GM10847 (cell line): Measurements from ENCODE around the gene EPB41L2.

Experiments used
- POLR2A ChIP-seq: IDR thresholded peaks from 2 replicates; pipeline ENCODE4 v1.6.1; 2011; ENCODE audit not compliant: insufficient read length; ENCODE audit errors: extremely low read depth

The EPB41L2 gene

GRCh38 chr6:131048459-131048858, 14.6 kb downstream of the EPB41L2 start:
- TF ChIP-seq POLR2A, result no peak

GRCh38 chr6:131045139-131045538, 17.9 kb downstream of the EPB41L2 start:
- no peak for TF ChIP-seq POLR2A

- no peak for TF ChIP-seq POLR2A
These were observed 19.1 kb downstream of the EPB41L2 start for GRCh38 chr6:131043902-131044447.

GRCh38 chr6:131042664-131043063, 20.4 kb downstream of the EPB41L2 start:
- TF ChIP-seq POLR2A, result no peak

DNA sequence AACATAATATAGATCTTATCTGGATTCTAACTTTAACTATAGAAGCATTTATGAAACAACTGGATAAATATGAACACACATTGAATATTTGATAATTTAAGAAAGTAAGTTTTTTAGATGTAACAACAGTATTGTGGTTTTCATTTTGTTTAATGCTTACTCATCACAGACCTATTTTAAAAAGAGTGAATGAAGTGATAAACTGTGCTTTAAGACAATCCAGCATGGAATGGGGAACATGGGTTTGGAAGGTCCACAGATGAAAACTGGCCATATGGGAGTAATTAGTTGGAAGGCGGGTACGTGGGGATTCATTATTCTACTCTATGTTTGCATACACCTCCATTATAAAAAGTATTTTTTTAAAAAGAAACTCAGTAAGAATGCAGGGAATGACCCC, 21.2 kb downstream of the EPB41L2 start:
- TF ChIP-seq POLR2A, result no peak

DNA sequence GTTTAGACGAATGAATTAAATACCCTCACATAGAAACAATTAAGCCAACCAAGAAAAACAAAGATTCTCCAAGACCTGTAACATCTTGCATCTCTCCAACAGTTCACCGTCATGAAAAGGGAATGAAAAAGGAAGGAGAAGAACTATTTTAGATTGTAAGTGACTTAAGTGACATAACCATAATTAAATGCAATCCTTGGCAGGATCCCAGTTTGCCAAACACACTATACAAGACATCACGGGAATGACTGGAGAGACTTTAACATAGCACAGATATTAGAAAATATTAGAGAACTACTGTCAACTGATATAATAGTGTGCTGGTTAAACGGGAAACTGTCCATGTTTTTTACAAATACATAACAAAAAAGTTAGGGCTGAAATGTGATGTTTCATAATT, 22.2 kb downstream of the EPB41L2 start:
- no peak for TF ChIP-seq POLR2A

DNA sequence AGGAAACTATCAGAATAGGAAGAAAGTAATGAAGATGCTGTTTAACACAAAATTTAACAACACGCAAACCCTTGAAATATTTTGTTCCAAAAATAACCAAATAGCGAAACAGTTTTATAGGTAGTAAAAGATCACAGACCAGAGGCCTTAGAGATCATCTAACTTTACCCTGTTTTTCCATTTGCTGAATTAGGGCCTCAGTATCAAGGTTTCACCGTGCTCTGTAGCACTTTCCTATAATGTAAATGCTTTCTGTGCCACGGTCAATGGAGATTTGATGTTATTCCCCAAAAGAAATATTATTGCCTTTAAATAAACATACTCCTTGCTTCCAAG, 23.7 kb downstream of the EPB41L2 start:
- no peak for TF ChIP-seq POLR2A

GRCh38 chr6:131038597-131039344, 24.3 kb downstream of the EPB41L2 start:
- TF ChIP-seq POLR2A, result no peak

DNA sequence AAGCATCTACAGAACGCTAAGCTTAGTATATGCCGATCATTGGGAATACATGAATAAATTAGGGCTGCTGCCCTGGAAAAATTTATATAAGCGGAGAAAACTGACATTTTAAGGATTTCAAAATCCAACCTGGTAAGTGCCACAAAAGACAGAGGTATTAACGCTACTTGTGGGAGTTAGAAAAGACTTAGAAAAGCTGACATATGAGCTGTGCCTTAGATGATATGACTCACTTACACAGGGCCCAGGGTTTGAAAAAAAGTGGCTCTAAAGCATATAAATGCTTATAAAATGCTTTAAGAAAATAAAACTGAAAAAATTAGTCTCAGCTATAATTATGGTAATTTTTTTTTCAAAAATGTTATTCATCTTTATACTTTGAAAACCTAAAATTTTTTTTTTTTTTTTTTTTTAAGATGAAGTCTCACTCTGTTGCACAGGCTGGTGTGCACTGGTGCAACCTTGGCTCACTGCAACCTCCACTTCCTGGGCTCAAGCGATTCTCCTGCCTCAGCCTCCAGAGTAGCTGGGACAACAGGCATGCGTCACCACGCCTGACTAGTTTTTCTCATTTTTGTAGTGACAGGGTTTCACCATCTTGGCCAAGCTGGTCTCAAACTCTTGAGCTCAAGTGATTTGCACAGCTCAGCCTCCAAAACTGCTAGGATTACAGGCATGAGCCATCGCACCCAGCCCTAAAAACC, 25.7 kb downstream of the EPB41L2 start:
- TF ChIP-seq POLR2A, result no peak

DNA sequence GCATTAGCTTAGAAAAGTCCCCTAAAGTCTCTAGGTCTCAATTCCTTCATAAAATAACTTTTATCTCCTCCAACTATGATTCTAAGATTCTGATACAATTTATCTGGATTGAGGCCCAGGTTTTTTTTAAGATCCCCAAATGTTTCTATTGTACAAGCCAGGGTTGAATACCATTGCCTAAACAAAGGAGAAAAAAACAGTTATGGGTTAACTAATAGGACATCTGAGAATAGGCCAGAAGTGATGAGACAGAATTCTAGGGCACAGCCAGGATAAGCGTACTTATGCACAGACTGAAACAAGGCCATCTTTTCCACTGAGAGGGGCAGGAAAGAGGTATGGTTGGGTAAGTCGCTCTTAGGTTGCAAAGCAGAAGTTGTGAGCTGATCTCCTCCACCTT, 26.4 kb downstream of the EPB41L2 start:
- no peak for TF ChIP-seq POLR2A

DNA sequence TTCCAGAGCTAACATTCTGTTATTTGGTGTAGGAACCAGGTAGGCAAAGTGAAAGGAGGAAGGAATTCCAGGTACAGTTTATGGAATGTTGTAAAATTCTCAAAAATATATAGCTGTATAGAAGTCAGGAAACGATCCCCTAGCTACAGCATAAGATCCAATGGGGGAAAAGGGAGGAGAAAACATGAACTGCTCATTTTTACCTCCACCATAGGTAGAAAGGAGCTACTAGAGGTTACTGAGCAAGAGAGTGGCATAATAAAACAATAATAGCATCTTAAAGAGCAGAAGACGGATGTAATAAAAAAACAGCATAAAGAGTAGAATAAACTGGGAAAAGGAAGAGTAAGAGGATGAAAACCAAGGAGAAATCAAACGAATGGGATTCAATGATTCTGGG, 26.9 kb downstream of the EPB41L2 start:
- no peak for TF ChIP-seq POLR2A

DNA sequence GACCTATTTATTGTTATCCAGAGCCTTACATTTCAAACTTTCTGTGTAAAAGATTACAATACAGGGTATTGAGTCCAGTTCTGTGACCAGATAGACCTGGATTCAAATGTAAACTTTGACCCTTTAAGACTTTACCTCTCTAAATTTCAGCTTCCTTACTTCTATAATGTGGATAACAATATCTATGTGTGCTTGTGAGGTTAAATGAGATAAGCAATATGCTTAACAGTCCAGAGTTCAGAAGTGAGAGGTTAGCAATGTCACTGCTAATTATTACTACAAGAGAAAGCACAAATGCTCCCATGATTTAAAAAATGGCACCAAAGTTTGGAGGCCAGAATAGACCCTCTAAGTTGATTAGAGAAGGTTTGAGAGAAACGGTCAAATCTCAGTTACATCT, 27.5 kb downstream of the EPB41L2 start:
- no peak for TF ChIP-seq POLR2A

DNA sequence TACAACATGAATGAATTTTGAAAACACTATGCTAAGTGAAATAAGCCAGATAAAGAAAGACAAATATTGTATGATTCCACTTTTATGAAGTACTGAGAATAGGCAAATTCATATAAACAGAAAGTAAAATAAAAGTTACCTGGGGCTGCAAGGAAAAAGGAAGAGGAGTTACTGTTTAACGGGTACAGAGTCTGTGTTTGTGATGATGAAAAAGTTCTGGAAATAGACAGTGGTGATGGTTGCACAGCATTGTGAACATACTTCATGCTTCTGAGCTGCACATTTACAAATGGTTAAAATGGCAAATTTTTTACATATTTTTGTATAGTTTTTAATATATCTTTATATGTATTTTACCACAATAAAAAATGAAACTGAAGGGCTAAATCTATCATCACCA, 29.4 kb downstream of the EPB41L2 start:
- TF ChIP-seq POLR2A, result no peak

GRCh38 chr6:131029626-131030297, 33.3 kb downstream of the EPB41L2 start:
- no peak for TF ChIP-seq POLR2A

- no peak for TF ChIP-seq POLR2A
These were observed 35.7 kb downstream of the EPB41L2 start for GRCh38 chr6:131027326-131027725.

DNA sequence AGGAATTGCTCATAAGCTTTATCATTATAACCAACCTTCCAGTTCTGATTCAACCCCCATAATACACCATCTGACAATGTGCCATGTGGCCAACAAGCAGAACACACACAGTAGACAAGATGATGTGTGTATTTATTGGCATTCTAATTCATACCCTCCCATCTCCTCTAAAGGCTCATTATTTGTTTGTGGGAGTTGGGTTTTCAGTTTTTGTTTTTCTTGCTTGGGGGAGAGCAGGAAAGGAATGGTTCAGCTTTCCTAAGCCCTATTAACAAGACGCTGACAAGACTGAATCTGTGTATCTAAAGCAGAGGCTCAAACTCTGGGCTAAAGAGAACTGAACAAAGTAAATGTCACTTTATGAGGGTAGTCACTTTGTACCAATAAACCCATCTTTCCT, 36.8 kb downstream of the EPB41L2 start:
- TF ChIP-seq POLR2A, result no peak
